Measurements from ENCODE around the gene TRNAU1AP.
"Not testable (repeated sequence)": the region's sequence is repeated elsewhere in the genome, so short reads cannot be mapped to it uniquely, and the experiment has no call there.

GRCh38 chr1:28520796-28521195, 32.1 kb upstream of the TRNAU1AP start:
- TF ChIP-seq, protein P1, sequence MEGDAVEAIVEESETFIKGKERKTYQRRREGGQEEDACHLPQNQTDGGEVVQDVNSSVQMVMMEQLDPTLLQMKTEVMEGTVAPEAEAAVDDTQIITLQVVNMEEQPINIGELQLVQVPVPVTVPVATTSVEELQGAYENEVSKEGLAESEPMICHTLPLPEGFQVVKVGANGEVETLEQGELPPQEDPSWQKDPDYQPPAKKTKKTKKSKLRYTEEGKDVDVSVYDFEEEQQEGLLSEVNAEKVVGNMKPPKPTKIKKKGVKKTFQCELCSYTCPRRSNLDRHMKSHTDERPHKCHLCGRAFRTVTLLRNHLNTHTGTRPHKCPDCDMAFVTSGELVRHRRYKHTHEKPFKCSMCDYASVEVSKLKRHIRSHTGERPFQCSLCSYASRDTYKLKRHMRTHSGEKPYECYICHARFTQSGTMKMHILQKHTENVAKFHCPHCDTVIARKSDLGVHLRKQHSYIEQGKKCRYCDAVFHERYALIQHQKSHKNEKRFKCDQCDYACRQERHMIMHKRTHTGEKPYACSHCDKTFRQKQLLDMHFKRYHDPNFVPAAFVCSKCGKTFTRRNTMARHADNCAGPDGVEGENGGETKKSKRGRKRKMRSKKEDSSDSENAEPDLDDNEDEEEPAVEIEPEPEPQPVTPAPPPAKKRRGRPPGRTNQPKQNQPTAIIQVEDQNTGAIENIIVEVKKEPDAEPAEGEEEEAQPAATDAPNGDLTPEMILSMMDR (IDR thresholded peaks at IDR 0.05; ENCODE audit: poor library complexity) = not testable (repeated sequence)
- TF ChIP-seq EZH2 (IDR thresholded peaks at IDR 0.05; ENCODE audit: borderline replicate concordance); EZH2phosphoT487 (IDR thresholded peaks at IDR 0.05; ENCODE audit: low read depth, severe bottlenecking, unreplicated experiment): not testable (repeated sequence)

Data from hepatocyte (in vitro differentiated cells).